NCI-H526 (cell line): ENCODE measurements around the gene ARHGEF10L.

Experiments
- DNase-seq, 2 experiments: peaks; one replicate each; lab custom pipeline; 2025; lab: John Stamatoyannopoulos, UW

ARHGEF10L gene

GRCh38 chr1:17632106-17632505 is 92.6 kb downstream of the ARHGEF10L start:
- DNase-seq, result no peak

DNA sequence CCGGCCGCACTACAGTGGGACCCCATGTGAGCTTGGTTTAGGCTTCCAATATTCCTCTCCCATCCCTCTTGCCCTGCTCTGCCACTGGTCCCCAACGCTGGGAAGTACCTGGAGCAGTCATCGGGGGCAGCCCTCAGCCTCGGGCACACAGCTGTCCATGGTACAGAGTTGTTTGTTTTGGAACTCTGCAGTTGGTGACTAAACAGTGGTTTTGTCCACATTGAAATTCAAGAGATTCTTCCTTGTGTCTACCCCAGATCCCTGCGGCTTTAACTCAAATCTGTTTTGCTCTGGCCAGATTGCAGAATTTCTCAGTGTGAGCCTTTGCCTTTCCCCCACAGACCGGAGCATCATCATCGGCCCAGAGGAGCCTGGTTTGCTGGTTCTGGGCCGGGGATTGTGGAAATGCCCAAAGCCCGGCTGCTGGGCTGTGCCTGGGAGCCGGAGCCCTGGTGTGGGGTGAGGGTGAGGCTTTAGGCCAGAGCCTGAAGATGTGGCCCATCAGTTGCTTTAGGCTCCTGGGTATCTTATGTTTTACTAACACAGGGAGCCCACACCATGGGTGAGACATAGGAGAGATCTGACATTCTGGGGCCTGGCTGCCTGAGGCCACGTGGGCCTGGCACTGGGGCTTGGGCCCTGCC is 93.2 kb downstream of the ARHGEF10L start:
- DNase-seq, result no peak

- DNase-seq, result no peak
Measured at GRCh38 chr1:17633654-17634053, 94.2 kb downstream of the ARHGEF10L start.

DNA sequence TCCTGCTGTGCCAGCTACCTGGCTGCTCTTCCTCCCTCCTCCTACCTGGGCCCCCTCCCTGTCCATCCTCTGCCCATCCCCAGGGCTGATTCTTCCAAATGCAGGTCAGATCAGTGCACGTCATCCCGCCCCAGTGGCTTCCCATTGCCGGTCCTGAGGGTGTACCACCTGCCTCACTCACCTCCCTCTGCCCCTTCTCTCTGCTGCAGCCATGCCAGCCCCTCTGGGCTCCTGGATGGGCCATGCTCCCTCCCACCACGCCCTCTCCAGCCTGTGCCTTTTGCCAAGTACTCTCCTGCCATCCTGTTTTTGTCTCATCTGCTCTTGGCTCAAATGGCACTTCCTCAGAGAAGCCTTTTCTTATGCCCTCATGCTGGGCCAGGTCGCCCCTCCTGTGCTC is 95.8 kb downstream of the ARHGEF10L start:
- DNase-seq, result no peak

- DNase-seq, result no peak
Measured at GRCh38 chr1:17635811-17636210, 96.3 kb downstream of the ARHGEF10L start.

DNA sequence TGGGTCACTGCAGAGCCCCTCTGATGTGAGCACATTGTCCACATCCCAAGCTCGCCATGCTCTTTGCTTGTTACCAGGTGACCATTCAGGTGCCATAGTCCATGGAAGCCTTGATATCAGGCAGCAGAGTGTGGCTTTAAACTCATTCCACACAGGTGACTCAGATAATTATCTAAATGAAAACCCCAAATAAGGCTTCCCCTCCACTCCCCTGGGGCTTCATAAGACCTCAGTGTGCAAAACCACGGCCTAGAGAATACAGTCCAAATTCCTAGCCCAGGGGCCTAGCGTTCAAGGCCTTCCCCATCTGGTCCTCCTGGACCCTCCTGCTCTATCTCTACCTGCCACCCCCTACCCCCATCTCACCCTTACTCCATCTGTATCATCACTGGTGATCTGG is 97.1 kb downstream of the ARHGEF10L start:
- no peak for DNase-seq

DNA sequence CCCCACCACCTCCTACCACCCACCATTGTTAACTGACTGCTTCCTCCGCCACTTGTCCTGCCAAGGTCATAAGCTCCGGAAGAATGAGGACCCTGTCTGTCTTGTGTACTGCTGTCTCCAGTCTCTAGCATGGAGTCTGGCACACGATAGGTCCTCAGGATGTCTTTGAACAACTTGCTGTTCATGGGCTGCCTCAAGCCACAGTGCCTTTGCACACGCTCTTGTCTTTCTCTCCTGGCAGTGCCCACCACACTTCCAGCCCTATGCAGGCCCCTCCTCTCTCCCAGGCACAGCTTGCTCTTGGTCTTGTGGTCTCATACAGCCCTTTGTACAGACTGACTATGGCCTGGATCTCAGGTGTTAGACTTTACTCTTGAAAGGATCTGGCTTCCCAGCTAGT is 97.6 kb downstream of the ARHGEF10L start:
- DNase-seq, result no peak

DNA sequence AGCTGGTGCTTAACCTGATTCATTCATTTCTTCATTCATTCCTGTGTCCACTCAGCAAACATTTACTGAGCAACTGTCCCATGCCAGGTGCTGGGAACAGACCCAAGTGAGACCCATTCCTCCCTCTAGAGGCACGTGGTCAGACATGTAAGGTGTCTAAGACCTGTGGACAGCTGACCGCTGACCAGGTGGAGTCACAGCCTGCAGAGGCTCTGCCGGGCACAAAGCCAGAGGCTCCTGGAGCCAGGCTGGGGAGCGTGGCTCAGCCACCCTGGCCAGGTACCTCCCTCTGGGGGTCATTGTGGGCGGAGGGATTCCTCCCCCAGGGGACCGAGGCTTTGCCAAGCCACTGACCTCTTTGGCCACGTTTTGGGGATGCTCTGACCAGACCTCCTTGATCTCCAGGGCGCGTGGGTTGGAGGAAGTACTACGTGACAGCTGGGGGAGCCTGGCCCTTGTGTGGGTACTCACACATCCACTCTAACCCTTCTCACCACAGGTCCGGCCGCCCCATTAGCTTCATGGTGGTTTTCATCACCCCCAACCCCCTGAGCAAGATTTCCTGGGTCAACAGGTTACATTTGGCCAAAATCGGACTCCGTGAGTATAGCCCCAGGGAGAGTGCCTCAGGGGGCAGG is 100.3 kb downstream of the ARHGEF10L start:
- DNase-seq, result no peak

DNA sequence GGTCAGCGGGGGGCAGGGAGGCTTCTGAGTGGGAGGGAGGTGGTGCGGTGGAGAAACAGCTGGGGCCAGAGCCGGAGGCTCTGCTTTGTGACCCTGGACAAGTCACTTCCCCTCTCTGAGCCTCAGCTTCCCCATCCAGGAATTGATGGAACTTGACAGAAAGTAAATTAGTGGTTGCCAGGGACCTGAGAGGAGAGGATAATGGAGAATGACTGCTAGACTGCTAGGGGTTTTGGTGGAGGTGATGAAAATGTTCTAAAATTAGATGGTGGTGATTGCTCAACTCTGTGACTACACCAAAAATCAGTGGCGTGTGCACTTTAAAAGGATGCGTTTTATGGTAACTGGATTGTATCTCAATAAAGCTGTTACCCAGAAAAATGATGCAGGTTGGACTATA is 100.9 kb downstream of the ARHGEF10L start:
- no peak for DNase-seq

GRCh38 chr1:17640975-17641374 is 101.5 kb downstream of the ARHGEF10L start:
- no peak for DNase-seq

DNA sequence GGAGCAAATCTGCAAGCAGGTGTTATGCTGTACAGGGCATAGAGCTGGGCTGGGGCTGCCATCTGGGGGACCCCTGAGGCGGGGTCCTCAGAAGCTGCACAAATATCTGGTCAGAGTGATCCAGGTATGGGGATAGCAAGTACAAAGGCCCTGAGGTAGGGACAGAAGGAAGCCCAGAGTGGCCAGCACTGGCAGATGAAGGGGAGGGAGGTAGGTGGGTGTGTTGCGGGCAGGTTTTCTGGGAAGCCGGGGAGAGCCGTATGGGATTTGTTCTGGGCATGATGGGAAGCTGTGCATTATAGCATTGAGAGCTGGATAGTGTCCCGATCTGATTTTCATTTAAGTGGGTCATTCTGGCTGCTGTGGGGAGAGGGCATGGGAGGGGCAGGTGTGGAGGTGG is 102.7 kb downstream of the ARHGEF10L start:
- no peak for DNase-seq

- DNase-seq, result no peak
Measured at GRCh38 chr1:17642943-17643342, 103.4 kb downstream of the ARHGEF10L start.

- DNase-seq, result no peak
Measured at GRCh38 chr1:17643861-17644703, 104.6 kb downstream of the ARHGEF10L start.

GRCh38 chr1:17645068-17645911 is 105.8 kb downstream of the ARHGEF10L start:
- no peak for DNase-seq

DNA sequence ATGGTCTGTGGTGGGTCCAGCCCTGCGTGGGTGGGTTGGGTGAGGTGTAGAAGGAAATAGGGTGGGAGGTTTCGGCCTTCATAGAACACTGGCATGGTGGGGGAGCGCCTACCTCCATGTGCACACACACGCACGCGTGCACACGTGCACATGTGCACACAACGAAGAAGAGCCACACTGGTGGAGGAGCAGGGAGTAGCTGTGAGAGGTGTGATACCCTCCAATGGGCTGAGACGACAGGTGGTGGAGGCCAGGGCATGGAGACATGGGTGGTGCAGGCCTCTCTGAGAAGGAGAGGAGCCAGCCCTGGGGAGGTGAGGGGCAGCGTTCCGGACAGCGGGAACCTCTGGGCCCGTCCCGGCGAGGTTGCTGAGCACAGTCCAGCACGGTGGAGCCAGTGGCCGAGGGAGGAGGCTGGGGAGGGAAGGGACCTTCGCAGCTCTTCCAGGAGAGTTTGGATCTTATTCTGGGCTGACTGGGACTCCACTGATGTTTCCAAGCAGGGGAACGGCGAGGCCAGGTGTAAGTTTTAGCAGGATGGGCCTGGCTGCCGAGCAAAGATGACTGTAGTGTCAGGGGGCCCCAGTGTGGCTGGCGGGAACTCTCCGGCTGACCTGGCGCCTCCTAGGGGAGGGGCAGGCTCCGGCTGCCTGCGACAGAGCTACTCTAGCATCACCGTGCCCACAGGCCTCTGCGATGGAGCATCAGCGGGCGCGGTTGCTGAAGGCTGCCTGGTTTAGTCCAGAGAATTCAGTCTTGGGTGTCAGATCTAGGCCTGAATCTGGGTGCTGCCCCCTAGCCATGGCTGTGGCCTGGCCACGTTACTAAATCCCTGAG is 107.2 kb downstream of the ARHGEF10L start:
- no peak for DNase-seq

- DNase-seq, result no peak
Measured at GRCh38 chr1:17648457-17649145, 109.1 kb downstream of the ARHGEF10L start.

DNA sequence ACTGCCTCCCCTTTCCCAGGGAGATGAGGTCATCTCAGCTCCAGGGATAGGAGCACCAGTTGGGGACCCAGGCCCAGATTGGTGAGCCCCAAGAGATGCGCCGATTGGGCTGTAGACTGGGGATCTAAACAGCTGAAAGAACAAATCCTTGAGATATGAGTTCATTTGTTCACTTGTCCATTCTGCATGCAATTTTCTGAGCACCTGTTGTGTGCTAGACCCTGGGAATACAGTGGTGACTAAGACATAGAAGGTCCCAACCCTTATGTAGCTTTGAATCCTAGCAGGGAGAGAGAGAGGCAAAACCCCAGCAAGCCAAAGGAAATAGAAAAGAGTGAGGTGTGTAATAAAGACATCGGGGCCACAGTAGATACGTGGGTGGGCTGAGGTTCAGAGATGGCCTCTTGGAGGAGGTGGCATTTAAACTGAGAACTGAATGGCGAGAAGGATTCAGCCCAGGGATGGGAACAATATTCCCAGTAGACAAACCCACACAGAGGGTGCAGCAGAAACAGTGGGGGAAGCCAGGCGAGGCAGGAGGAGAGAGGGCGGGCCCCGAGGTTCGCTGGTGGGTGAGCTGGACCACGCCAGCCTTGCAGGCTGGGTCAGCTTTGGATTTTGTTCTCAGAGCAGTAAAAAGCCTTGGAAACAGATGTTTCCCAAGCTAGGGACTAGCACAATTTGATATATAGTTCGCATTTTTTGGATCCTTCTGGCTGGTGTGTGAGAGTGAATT is 110.0 kb downstream of the ARHGEF10L start:
- DNase-seq, result no peak

- no peak for DNase-seq
Measured at GRCh38 chr1:17653276-17653675, 113.8 kb downstream of the ARHGEF10L start.

DNA sequence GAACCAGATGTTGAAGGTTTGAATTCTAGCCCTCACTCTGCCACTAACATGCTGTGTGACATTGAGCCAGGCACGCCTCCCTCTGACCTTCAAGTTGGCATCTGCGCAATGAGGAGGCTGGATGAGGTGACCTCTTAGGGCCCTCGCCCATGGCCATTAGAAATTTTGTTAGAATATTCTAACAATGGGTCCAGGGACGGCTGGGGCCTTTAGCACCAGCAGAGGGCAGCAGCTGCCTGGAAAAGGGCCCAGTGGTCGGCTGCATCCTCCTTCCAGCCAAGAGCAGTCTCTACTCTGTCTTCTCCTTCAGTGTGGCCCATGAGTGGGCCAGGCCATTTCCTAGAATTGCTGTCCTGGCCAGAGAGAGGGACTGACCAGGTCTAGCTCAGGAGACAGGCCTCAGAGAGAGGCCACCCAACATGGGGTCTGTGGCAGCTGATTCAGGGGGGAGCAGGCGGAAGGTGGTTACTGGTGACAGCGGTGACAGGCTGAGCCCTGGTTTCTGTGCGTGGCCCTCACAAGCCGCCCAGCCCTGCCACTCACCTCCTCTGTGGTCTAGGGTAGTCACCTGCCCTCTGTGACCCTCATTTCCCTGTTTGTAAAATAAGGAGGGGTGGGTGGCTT is 114.3 kb downstream of the ARHGEF10L start:
- peak in 1 of 2 experiments; percentile 35 for DNase-seq
